ENCODE results near the gene POLD4. TPM values are rescaled to one million over a fixed set of nuclear protein-coding genes. Genes with fewer than 3 reads are reported as not detected.
"Not testable (repeated sequence)": the region's sequence is repeated elsewhere in the genome, so short reads cannot be mapped to it uniquely, and the experiment has no call there.

The POLD4 gene
- 3.7 TPM for total RNA-seq

GRCh38 chr11:67353317-67354074 is at the start of gene POLD4:
Gene POLD4 (minus strand): TSS chr11:67353546. CDS start chr11:67353399, 147 bp downstream.
- DNase-seq (ENCODE audit: low spot score in 2 of 2) (peak; percentile 89 to 95), FAIRE-seq (no peak)

- not testable (repeated sequence) for FAIRE-seq; DNase-seq (ENCODE audit: low spot score in 2 of 2)
Measured at GRCh38 chr11:67403085-67403484, 49.7 kb upstream of the POLD4 start.

- not testable (repeated sequence) for FAIRE-seq; DNase-seq (ENCODE audit: low spot score in 2 of 2)
Measured at GRCh38 chr11:67402192-67402839, 49.0 kb upstream of the POLD4 start.

- DNase-seq (ENCODE audit: low spot score in 2 of 2) (peak; percentile 99 to 100), FAIRE-seq (no peak)
Measured at GRCh38 chr11:67401495-67402191, 48.3 kb upstream of the POLD4 start, which contains the start of gene PPP1CA. Gene PPP1CA (minus strand): TSS chr11:67401858. CDS start chr11:67401782, 76 bp downstream.

- no peak for DNase-seq (ENCODE audit: low spot score in 2 of 2)
- no peak for FAIRE-seq
Measured at GRCh38 chr11:67400942-67401494, 47.7 kb upstream of the POLD4 start.

GRCh38 chr11:67400251-67400941 is 47.0 kb upstream of the POLD4 start:
- FAIRE-seq = no peak
- no peak for DNase-seq (ENCODE audit: low spot score in 2 of 2)

- no peak for FAIRE-seq
- DNase-seq (ENCODE audit: low spot score in 2 of 2) = no peak
Measured at GRCh38 chr11:67398661-67399563, 45.6 kb upstream of the POLD4 start.

- FAIRE-seq (no peak), DNase-seq (ENCODE audit: low spot score in 2 of 2) (no peak)
Measured at GRCh38 chr11:67397986-67398660, 44.8 kb upstream of the POLD4 start.

- FAIRE-seq (no peak), DNase-seq (ENCODE audit: low spot score in 2 of 2) (no peak)
Measured at GRCh38 chr11:67397536-67397935, 44.2 kb upstream of the POLD4 start.

- DNase-seq (ENCODE audit: low spot score in 2 of 2) (no peak), FAIRE-seq (no peak)
Measured at GRCh38 chr11:67396587-67397389, 43.4 kb upstream of the POLD4 start.

GRCh38 chr11:67396259-67396581 is 42.9 kb upstream of the POLD4 start:
- no peak for DNase-seq (ENCODE audit: low spot score in 2 of 2)
- FAIRE-seq = no peak

- no peak for DNase-seq (ENCODE audit: low spot score in 2 of 2)
- FAIRE-seq = no peak
Measured at GRCh38 chr11:67395555-67396258, 42.4 kb upstream of the POLD4 start.

- DNase-seq (ENCODE audit: low spot score in 2 of 2) (no peak), FAIRE-seq (no peak)
Measured at GRCh38 chr11:67393990-67394389, 40.6 kb upstream of the POLD4 start.

GRCh38 chr11:67393437-67393836 is 40.1 kb upstream of the POLD4 start:
- DNase-seq (ENCODE audit: low spot score in 2 of 2) (no peak), FAIRE-seq (no peak)

- DNase-seq (ENCODE audit: low spot score in 2 of 2) (no peak), FAIRE-seq (no peak)
Measured at GRCh38 chr11:67392183-67392715, 38.9 kb upstream of the POLD4 start.

- no peak for FAIRE-seq
- peak; percentile 99 for DNase-seq (ENCODE audit: low spot score in 2 of 2)
Measured at GRCh38 chr11:67391304-67392182, 38.2 kb upstream of the POLD4 start, which contains the start of gene RAD9A. Gene RAD9A (plus strand): TSS chr11:67391986. CDS start chr11:67392045, 59 bp downstream.
